HG03378 (cell line): Measurements from ENCODE around the gene LRRC53.

Experiments
- ATAC-seq: cut with Tn5 transposase; IDR thresholded peaks from one replicate; pipeline ENCODE4 v1.9.1; 2021; ENCODE audit warnings: mild to moderate bottlenecking, moderate library complexity; ENCODE audit not compliant: unreplicated experiment

Gene LRRC53

DNA sequence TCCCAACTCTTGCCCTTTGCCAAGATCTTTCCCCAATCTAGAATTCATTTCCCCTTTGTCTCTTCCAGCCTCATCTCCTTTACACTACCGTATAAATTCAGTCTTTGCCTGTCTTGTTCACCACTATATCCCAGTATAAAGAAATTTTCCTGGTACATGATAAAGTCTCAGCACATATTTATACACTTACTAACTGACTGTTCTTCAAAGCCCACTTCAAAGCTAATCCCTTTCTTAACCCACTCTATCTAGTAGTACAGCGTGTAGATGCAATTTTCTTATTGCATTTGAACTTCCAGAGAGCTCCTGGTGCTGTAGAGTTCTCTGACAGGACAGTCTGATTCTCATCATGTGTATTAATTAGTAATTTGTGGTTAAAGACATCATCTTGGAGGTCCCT, 78.1 kb downstream of the LRRC53 start:
- no peak for ATAC-seq

DNA sequence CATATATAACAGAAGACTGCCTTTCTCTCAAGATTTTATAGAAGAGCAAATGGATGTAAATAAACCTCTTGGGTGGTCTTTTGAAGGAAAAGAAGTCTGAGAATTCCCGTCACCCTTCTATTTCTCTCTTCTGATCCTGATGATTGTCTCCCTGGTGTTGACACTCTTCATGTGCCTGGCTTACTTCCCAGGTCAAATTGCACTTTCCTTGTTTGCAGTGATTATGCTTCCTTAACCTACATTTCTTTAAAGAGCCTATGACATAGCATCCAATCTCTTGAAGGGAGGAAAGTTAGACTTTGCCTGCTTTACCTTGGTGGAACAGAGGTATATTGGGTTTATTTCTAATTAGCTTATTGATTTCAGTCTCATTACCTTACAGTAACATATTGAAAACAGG, 80.1 kb downstream of the LRRC53 start:
- ATAC-seq = no peak

DNA sequence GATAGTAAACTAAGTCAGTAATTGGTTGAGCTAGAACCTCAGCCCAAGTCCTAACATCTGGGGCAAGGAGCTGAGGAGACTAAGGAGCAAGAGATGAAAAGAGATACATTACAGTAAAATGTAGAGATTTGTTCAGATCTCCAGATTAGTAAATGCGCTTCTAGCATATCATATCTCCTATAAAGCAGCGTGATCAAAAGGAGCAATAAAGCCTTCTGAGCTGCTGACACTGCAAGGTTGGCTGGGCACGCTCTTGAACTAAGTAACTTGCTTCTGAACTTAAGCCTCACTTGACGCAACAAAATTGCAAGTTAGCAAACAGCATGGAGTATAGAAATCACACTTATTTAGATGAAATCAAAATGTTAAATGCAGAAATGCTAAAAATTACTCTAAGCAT, 80.9 kb downstream of the LRRC53 start:
- no peak for ATAC-seq

DNA sequence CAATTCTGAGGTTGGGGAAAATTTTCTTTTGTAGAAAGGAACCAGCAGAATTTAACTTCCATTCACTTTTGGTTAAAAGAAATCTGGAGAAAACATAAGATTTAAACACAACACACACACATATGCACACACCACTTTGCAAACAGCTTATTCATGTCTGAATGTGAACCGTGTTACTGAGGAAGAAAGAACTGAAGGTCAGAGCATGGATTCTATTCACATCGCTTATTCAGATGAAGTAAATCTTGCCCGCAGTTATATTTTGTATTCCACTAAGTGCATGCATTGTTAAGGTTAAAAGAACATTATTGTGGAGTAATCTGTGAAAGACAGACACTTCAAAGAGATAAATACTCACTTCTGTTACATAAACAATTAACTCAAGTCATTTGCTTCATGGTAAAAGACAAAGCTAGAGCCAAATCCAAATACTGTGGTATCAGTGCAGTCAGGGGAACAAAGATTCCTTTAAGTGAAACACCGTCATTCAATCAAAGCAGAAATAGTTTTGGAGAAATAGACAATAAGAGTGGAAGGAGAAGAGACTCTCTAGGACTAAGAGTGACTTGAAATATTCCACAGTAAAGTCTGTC, 82.0 kb downstream of the LRRC53 start:
- ATAC-seq = no peak

DNA sequence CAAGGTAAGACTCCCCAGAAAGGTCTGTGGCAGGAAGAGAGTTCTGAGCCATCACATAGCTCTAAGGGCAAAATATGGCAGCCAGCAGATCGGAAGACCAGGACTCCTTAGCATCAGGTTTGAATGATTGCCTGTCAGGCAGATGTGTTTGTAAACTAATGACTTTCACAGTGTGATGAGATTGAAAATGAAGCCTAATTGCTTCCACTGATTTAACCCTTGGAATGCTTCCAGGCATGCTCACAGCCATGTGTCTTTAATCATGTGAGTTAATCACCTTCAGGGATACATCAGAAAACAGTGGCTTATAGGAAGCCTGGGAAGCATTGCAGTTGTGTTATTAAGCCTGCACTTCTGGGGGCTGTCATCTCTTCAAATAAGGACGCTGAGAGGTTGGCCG, 82.8 kb downstream of the LRRC53 start:
- no peak for ATAC-seq

DNA sequence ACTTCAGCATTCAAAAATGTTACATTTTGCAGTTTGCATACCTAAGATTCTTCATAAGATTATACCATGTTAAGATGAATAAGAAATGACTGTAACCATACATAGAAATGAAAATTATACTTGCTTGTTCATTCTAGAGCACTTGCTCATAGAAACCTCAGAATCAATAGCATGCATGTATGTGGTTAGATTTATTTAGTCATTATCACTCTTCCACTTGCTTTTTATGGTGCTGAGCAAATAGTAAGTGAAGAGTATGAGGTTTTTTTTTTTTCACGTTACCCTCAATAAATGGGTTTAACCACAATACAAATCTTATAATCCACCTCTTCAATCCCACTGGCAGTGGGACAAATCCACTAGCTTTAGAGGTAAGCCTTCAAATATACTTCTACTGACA, 84.7 kb downstream of the LRRC53 start:
- ATAC-seq = no peak

DNA sequence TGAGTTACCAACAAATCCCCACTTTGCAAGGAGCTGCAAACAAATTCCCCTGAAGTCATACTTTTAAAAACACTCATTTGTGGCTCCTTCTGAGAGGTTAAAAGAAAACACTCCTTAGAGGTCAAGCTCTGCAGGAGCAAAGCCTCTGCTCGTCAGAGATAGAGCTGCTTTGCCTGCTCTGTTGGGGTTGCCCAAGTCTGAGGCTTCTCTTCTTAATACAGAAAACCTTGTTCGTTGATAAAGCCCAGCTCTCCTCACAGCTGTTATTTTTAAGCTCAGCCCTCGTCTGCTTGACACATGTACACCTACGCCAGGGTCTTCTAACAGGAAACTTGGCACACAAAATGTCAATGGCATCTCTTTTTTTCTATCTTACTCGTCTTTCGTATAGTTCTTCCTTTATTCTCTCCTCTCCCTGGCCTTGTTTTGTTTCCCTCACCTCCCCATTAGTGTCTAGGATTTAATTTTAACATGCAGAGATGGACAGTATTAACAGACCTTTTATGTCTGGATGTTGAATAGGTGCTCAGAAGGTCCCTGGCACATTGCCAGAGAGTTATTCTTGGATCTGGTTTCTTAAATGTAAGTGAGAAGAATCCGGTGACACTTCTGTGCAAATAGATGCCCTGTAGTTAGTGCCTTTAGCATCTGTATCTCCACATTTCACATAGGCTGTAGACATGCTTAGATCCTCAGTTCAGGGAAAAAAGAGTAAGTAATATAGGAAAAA, 86.0 kb downstream of the LRRC53 start:
- ATAC-seq = no peak

DNA sequence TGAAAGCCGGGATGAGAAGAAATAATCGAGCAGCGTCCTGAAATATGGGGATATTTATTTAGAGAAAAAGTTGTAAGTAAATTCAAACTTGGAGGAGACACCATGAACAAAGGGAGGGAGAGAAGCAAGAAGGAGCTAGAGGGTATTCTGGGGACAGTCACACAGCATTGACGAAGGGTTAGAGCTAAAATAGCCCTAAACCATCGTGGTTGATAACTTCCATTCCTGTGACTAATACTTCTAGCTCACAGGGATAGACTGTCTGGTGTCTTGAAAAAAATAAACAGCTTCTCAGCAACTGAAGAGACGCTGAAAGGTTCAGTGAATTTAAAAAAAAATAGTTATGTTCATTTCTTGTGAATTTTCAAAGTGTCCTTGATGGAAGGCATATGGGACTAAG, 86.7 kb downstream of the LRRC53 start:
- ATAC-seq = no peak

DNA sequence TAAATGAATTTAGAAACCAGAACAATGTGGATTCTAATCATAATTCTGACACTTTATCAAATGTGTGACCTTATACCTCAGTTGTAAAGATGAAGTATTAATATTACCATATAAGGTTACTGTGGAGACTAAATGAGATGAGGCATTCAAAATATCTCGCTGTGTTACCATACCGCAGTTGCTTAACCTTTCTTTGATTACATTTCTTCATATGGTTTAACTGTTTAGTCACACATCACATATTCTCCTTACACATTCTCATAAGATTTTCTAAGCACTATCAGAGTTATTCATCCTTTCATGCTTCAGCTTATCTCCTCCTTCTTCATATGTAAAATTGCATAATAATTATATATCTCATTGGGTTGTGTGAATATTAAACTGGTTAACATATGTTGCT, 88.9 kb downstream of the LRRC53 start:
- no peak for ATAC-seq

DNA sequence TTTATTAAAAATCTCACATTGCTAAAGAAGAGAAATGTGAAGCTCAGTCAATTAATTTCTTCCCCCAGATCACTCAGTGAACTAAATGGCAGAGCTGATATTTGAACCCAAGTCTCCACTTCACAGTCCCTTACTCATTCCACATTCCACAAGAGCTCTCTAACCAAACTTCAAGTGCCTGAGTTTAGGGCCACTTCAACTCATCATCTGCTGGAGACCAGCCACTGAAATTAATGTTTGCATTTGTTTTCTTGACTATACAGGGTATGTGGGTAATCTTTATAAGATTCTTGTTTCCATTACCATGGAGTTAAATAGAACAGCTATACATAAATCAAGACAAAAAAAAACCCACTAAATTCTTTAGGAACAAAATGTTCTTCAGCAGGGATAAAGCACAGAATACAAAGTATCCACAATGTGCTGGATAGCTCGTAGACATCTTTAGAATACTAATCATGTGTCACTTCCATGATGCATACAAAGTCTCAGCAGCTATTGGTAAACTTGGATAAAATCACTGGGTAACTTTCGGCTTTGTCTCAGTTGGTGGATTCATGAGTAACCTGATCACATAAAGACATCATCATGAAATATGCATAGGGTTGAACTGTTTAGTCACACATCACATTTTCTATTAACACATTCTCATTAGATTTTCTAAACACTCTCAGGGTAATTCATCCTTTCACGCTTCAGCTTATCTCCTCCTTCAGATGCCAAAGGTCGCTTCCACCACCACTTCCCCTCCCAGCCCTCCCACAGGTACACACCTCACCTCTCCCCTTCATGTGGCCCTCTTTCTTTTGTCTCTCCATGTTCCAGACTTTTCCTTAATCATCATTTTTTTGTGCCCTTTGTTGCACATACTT, 89.8 kb downstream of the LRRC53 start:
- no peak for ATAC-seq

DNA sequence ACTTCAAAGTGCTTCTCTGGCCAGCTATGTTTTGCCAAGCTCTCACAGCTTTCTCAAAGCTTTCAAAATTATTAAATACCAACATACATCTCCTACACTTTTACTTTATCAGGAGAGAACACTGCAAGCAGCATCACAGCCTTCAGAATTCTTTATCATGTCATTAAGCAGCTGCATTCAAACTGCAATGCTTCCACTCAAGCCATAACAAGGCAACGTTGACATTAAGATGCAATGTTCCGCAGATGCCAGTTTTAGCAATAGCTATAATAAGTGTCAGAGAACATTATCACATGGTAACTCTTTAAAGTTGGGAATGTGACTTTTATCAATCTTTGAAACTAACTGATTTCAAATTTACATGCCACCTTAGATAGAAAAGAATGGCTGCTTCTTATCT, 91.9 kb downstream of the LRRC53 start:
- no peak for ATAC-seq
